T47D (cell line): ENCODE data around the gene LCMT1.
A peak's percentile ranks its signal among the peaks of the same experiment; 100 is the strongest.

Source experiments
- DNase-seq, 2 experiments: peaks; one replicate each; pipeline versions ENCODE4 v3.0.0 to v3.0.0-alpha.2; 2011 to 2012; ENCODE audit warnings: low read depth in 1 of 2, low spot score in 1 of 2
- JUND ChIP-seq: IDR thresholded peaks from 2 replicates; pipeline ENCODE4 v1.6.1; 2012; ENCODE audit warnings: low read depth
- in situ Hi-C: cut with HindIII; loops from 2 replicates; pipeline ENCODE4 v1.10.0; 2016; ENCODE audit warnings: low sequenced_read_pairs, low pct_unique_long_range_greater_than_20kb

The LCMT1 gene

GRCh38 chr16:25081702-25082101 lies 29.8 kb upstream of the LCMT1 start:
- DNase-seq = no peak
- in situ Hi-C loops = no loop called here
- no peak for TF ChIP-seq JUND

- TF ChIP-seq JUND = no peak
- in situ Hi-C loops = no loop called here
- DNase-seq = no peak
These were observed 28.5 kb upstream of the LCMT1 start for GRCh38 chr16:25083065-25083464.

GRCh38 chr16:25083701-25084100 lies 27.8 kb upstream of the LCMT1 start:
- DNase-seq = no peak
- in situ Hi-C loops = no loop called here
- no peak for TF ChIP-seq JUND

DNA sequence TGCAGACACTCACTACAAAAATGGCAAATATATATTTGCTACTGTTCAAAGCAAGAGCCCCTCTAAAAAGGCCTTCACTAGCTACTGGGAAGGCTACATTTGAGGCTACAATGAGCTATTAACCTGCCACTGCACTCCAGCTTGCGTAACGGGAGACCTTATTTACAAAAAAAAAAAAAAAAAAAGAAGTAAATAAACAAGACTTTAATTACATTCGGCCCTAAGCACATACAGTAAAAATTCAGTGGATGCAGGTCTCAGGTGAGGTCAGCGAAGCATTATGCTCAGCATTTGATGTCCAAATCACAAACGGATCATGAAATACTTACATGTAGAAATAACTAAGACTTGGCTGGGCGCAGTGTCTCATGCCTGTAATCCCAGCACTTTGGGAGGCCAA lies 26.7 kb upstream of the LCMT1 start:
- in situ Hi-C loops = no loop called here
- peak in 1 of 2 experiments; percentile 12 for DNase-seq
- no peak for TF ChIP-seq JUND

DNA sequence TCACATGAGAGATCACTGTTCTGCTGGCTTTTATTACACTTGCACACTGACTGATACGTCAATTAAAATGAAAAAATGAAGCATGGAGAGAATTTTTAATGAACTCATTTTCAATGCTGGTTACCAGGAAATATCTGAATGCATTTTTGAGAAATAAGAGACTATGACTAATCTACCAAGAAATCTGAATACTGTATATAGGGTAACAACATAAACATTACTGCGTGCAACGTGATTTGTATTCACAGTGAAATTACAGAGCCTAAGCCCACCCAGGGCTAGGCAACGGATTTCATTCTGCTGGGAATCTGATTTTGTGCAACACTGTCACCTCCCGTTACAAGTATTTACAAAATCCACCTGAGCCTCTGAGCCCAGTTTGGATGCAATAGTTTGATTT lies 23.8 kb upstream of the LCMT1 start:
- DNase-seq = no peak
- in situ Hi-C loops = no loop called here
- no peak for TF ChIP-seq JUND

- no peak for TF ChIP-seq JUND
- in situ Hi-C loops = no loop called here
These were observed 22.2 kb upstream of the LCMT1 start for GRCh38 chr16:25089351-25089750.

GRCh38 chr16:25092441-25092840 lies 19.1 kb upstream of the LCMT1 start:
- TF ChIP-seq JUND = no peak
- in situ Hi-C loops = no loop called here
- DNase-seq = no peak

More at GRCh38 chr16:25089351-25089750, 22.2 kb upstream of the LCMT1 start:
- DNase-seq = no peak

DNA sequence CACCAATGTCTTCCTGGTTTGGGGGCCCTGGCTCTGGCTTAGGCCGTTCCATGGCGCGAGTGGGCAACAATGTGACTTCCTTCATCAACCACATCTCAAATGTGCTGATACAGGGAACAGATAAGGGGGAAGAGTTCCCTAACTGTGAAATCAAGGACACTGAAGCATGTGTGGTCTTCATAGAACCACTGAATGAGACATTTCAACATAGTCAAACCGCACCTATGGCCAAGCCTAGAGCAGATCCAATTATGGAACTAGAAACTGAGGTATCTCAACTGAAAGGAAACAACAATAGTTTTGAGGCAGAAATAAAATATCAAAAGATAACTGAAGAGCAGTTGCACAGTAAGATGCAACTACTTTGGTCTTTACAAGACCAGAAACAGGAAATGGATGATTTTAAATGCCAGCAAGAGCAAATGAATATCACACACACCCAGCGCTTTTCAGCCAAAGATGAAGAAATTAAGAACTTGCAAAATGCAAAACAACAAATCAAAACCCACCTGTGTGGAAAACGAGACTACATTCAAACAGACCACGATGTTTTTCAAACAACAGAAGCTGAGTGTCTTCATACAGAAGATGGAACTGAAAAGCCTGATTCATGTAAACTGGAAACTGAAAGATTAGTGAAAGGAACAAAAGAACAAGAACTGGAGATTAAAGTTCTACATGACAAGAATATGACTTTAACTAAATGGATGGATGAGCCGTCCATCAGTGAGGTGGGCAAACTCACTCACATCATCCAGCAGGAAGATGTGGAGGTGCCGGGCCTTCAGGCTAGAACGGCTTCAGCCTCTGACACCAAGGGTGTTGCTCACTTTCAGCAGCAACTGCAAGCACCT lies 18.1 kb upstream of the LCMT1 start:
- in situ Hi-C loops = no loop called here
- TF ChIP-seq JUND = no peak
- DNase-seq = no peak

DNA sequence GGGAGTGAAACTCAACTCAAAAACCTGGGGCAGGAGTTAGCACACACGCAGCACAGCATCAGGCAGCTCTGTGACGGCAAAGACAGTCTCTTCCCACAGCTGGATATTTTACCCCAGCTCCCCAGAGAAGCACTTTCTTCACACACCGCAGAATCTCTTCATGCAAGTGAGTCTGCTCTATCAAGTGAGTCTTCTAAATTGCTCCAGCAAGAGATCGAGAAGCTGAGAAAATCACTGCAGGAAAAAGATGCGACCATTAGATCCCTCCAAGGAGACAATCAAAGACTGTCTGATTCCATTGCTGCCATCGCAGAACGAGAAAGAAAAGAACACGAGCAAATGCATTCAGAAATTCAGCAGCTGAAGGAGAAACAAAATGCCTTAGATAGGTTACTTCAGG lies 16.9 kb upstream of the LCMT1 start:
- TF ChIP-seq JUND = no peak
- no peak for DNase-seq
- in situ Hi-C loops = no loop called here

GRCh38 chr16:25095636-25096035 lies 15.9 kb upstream of the LCMT1 start:
- DNase-seq = no peak
- in situ Hi-C loops = no loop called here
- TF ChIP-seq JUND = no peak

DNA sequence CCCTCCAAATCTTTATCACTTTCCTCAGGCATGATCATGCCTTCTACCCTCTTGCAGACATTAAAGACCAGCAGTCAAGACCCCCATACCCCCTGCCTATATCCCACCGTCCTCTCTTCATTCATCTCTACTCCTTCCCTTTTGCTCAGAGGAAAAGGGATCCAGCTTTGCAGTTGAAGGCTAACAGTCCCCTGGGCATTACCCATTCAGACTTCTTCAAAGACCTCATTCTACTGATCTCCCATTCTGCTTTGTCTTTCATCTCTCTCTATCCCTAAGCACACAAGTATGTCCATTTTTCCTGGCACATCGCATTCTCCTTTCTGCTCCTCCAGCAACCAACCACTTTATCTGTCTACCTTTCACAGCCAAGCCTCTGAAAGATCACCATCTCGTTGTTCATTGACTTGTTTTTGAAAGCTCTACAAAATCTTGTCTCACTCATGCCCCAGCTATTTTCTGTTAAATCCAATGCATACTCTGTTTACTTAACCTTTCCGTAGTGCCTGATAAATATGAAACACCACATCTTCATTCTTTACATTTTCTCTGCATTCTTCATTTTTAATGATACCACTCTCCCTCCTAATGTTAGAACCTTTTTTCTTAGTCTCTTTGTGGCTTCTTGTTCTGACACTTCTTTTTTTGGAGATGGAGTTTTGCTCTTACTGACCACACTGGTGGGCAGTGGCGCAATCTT lies 14.1 kb upstream of the LCMT1 start:
- TF ChIP-seq JUND = no peak
- DNase-seq = no peak
- in situ Hi-C loops = no loop called here

DNA sequence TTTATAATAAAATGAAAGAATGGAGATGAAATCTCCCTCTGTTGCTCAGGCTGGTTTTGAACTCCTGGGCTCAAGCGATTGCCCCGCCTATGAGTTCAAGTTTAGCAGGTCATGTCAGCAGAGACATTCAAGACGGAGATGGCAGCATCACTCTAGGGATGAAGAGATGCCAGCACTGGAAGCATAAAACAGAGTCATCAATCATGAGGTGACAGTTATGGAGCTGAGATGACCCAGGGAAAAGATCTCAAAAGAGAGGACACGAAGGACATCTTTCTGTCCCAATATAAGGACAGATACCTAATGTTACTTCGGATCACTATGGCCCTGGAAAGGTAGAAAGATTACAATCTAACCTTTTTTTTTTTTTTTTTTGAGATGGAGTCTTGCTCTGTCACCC lies 11.0 kb upstream of the LCMT1 start:
- in situ Hi-C loops = no loop called here

GRCh38 chr16:25106567-25107465 lies 4.7 kb upstream of the LCMT1 start:
- TF ChIP-seq JUND = no peak
- peak; percentile 94 to 95 for DNase-seq
- in situ Hi-C loops = no loop called here

More for the DNA sequence above, 11.0 kb upstream of the LCMT1 start:
- DNase-seq = no peak
- no peak for TF ChIP-seq JUND
